ENCODE results near the gene PARVB.

Gene PARVB

DNA sequence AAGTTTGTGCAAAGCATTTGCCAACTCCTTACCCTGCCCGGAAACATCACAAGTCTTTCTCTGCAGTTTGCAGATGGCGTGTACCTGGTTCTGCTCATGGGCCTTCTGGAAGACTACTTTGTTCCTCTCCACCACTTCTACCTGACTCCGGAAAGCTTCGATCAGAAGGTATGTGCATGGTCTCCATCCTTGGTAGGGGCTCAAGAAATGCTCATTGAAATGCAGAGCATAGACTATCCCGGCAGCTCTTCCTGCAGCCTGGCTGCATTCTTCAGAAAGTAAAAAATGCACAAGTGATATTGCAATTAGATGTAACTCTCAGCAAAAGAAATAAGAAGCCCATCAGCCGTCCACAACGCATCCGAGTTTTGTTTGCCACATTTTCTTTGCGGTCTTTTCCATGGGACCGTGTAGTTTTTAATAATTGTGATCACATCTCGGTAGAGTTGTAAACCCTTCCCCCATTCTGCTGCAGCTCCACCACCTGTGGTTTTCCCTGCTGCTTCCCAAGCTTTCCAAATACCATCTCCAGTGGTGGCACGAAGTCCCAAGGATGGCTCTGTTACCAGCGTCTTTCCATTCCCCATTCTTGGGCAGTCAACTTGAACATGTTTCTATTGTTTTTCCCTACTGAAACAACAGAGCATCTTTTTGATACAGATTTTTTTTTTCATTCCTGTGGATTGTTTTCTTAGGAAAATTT, 134.0 kb downstream of the PARVB start:
- no peak for FAIRE-seq
- TF ChIP-seq, protein P1, sequence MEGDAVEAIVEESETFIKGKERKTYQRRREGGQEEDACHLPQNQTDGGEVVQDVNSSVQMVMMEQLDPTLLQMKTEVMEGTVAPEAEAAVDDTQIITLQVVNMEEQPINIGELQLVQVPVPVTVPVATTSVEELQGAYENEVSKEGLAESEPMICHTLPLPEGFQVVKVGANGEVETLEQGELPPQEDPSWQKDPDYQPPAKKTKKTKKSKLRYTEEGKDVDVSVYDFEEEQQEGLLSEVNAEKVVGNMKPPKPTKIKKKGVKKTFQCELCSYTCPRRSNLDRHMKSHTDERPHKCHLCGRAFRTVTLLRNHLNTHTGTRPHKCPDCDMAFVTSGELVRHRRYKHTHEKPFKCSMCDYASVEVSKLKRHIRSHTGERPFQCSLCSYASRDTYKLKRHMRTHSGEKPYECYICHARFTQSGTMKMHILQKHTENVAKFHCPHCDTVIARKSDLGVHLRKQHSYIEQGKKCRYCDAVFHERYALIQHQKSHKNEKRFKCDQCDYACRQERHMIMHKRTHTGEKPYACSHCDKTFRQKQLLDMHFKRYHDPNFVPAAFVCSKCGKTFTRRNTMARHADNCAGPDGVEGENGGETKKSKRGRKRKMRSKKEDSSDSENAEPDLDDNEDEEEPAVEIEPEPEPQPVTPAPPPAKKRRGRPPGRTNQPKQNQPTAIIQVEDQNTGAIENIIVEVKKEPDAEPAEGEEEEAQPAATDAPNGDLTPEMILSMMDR (IDR thresholded peaks at IDR 0.05; ENCODE audit: insufficient read depth, missing control alignments) = no peak

DNA sequence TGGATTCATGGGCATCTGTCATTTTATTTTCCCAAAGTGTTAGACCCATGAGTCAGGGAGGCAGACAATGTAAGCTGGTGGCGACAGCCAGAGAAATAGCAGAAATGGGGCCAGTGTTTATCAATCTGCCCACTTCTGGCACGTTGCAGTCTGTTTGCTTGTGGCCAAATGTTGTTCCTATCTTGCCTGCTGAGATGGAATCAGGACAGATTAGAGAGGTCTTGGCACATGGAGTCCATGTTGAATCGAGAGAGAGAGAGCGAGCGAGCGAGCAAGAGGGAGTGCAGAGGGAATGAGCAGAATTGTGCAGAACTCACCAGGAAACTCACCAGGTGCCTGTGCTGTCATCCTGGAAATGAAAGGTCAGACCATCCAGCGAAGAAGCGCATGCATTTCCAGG, 134.7 kb downstream of the PARVB start:
- no peak for DNase-seq (ENCODE audit: insufficient read length, low spot score)
- no peak for FAIRE-seq
- TF ChIP-seq, protein P1 (IDR thresholded peaks at IDR 0.05; ENCODE audit: insufficient read depth, missing control alignments) = no peak

More for the DNA sequence above, 134.0 kb downstream of the PARVB start:
- DNase-seq (ENCODE audit: insufficient read length, low spot score) = no peak

DNA sequence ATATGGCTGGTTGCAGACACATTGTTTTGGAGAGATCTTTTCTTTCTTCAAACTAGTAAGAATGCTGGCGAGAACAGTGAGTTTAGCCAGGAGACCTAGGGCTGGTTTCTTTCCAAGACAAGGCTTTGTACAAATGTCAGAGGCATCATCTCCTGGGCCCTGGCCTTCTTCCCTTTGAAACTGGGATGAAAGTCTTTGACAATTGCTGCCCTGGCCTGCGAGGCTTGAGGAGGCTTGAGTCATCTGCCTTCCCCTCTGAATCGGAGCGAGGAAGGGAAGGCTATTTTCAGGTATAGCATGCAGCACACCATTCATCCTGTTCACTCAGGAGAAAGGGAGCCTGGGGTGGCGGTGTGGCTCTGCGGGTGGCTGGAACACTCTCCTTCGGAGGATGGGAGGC, 135.1 kb downstream of the PARVB start:
- FAIRE-seq (no peak), DNase-seq (ENCODE audit: insufficient read length, low spot score) (no peak)
- TF ChIP-seq, protein P1 (IDR thresholded peaks at IDR 0.05; ENCODE audit: insufficient read depth, missing control alignments) = no peak

DNA sequence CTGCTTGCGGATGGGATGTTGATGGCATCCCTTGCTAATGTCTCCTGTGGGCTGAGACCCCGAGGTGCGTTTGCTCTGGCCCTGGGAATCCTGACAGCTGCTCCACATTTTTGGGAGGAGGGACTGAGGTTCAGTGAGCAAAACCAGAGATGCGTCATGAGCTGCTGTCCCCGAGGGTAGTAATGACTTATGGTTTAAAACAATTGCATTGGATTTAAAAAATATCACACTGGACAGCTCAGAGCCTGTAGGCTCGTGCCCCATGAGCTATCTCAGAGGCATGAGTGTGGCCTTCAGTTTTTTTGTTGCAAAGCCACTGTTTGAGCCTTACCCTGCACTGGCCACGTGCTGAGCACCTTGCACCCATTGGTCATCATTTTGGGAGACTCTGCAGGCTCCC, 135.7 kb downstream of the PARVB start:
- TF ChIP-seq, protein P1 (IDR thresholded peaks at IDR 0.05; ENCODE audit: insufficient read depth, missing control alignments) = no peak

DNA sequence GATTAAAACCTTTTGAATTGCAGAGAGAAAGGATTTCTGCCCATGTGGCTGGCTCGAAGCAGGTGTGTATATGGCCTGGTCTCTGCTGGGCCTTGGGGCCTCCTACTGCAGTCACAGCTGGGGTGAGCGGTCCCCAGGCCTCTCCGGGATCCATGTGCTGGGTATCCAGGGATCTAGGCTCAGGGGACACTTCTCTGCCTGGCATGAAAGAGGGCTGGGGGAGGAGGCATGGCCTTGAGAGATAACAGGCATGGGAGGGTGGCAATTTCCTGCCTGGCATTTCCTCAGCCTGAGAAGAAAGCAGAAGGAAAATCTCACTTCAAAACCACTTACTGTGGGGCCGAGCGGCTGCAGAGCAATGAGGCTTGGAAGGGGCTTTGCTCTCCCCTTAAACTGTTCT, 136.3 kb downstream of the PARVB start:
- DNase-seq (ENCODE audit: insufficient read length, low spot score) = no peak
- FAIRE-seq = no peak
- TF ChIP-seq, protein P1 (IDR thresholded peaks at IDR 0.05; ENCODE audit: insufficient read depth, missing control alignments) = no peak

More for the DNA sequence above, 135.7 kb downstream of the PARVB start:
- DNase-seq (ENCODE audit: insufficient read length, low spot score) = no peak
- no peak for FAIRE-seq

DNA sequence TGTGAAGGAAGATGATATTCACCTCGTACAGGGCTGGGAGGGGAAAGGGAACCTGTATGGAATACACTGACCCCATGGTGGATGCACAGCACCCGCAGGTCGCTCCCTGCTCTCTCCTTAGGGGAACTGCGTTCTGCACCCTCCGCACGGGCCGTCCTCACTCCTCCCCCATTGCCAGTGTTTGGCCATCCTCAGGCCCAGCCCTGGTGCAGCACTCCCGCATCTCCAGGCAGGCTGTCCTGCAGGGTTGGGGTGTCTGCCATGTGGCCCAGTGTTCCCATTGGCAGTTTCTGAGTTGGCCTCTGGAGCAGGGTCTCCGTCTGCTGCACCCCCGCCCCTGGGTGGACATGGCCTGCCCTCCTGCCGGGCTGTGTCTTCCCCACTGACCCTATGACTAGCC, 137.6 kb downstream of the PARVB start:
- DNase-seq (ENCODE audit: insufficient read length, low spot score) = no peak
- TF ChIP-seq, protein P1 (IDR thresholded peaks at IDR 0.05; ENCODE audit: insufficient read depth, missing control alignments) = no peak
- FAIRE-seq = no peak

DNA sequence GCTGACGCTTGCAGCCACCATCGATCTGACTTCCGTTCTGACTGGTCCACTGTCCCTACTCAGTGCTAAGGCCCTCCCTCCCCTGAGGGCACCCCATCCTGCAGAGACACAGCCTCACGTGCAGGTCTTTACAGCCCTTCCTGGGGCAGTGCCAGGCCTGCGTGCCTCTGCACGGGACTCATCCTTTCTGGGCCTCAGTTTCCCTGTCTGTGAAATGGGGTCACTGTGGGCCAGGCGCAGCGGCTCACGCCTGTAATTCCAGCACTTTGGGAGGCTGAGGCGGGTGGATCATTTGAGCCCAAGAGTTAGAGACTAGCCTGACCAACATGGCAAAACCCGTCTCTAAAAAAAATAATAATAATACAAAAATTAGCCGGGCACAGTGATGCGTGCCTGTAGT, 138.9 kb downstream of the PARVB start:
- FAIRE-seq = no peak
- no peak for DNase-seq (ENCODE audit: insufficient read length, low spot score)
- TF ChIP-seq, protein P1 (IDR thresholded peaks at IDR 0.05; ENCODE audit: insufficient read depth, missing control alignments) = no peak
